ENCODE measurements around the gene ADAR.

DNA sequence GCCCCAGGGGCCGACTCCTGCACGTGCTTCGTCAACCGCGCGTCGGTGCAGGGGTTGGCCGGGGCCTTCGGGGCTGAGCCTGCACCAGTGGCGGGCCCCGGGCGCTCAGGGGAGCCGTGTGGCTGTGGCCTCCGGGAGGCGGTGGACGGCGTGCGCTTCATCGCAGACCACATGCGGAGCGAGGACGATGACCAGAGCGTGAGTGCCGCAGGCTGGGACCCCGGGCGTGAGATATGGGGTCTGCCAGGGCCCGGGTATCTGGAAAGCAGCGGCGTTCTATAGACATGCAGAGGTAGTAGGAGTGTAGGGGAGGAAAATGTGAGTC, 36.1 kb downstream of the ADAR start:
- TF ChIP-seq, protein P1, sequence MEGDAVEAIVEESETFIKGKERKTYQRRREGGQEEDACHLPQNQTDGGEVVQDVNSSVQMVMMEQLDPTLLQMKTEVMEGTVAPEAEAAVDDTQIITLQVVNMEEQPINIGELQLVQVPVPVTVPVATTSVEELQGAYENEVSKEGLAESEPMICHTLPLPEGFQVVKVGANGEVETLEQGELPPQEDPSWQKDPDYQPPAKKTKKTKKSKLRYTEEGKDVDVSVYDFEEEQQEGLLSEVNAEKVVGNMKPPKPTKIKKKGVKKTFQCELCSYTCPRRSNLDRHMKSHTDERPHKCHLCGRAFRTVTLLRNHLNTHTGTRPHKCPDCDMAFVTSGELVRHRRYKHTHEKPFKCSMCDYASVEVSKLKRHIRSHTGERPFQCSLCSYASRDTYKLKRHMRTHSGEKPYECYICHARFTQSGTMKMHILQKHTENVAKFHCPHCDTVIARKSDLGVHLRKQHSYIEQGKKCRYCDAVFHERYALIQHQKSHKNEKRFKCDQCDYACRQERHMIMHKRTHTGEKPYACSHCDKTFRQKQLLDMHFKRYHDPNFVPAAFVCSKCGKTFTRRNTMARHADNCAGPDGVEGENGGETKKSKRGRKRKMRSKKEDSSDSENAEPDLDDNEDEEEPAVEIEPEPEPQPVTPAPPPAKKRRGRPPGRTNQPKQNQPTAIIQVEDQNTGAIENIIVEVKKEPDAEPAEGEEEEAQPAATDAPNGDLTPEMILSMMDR (conservative IDR thresholded peaks at IDR 0.05; ENCODE audit: low read depth in 2 of 2): no peak
- no peak for TF ChIP-seq CREB1 (CRISPR knock-in tag; IDR thresholded peaks at IDR 0.05; ENCODE audit: low read depth)

All from GM23338 (cell line).